GM20000 (cell line): ENCODE data around the gene HS3ST6.
A peak's percentile ranks its signal among the peaks of the same experiment; 100 is the strongest.
"Not testable (repeated sequence)": the region's sequence is repeated elsewhere in the genome, so short reads cannot be mapped to it uniquely, and the experiment has no call there.

Experiments used
- DNase-seq: peaks from one replicate; pipeline ENCODE4 v3.0.0; 2012; ENCODE audit warnings: low spot score
- TF ChIP-seq, protein P1 (sequence below): IDR thresholded peaks from 2 replicates; pipeline ENCODE4 v1.5.1; 2012; ENCODE audit warnings: mild to moderate bottlenecking, control low read depth; ENCODE audit errors: extremely low read depth, missing control alignments

The HS3ST6 gene

DNA sequence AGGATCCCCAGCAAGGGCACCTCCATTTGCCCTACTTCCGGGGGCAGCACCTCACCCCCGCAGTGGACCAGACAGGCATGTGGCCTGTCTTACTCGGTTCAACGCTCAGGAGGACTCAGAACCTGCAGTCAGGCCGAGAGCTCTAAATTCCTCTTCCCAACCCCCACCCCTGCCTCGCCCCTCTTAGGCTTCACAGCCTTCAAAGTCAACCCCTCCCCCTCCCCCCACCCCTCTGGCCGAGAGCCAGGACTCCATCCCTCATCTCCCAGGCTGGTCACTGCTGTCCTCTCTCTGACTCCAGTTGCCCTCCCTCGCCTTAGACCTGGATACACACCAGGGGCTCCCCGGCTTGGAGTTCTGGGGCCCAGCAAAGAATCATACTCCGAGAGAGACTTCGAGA, 8.1 kb upstream of the HS3ST6 start:
- TF ChIP-seq, protein P1, sequence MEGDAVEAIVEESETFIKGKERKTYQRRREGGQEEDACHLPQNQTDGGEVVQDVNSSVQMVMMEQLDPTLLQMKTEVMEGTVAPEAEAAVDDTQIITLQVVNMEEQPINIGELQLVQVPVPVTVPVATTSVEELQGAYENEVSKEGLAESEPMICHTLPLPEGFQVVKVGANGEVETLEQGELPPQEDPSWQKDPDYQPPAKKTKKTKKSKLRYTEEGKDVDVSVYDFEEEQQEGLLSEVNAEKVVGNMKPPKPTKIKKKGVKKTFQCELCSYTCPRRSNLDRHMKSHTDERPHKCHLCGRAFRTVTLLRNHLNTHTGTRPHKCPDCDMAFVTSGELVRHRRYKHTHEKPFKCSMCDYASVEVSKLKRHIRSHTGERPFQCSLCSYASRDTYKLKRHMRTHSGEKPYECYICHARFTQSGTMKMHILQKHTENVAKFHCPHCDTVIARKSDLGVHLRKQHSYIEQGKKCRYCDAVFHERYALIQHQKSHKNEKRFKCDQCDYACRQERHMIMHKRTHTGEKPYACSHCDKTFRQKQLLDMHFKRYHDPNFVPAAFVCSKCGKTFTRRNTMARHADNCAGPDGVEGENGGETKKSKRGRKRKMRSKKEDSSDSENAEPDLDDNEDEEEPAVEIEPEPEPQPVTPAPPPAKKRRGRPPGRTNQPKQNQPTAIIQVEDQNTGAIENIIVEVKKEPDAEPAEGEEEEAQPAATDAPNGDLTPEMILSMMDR = no peak
- no peak for DNase-seq

DNA sequence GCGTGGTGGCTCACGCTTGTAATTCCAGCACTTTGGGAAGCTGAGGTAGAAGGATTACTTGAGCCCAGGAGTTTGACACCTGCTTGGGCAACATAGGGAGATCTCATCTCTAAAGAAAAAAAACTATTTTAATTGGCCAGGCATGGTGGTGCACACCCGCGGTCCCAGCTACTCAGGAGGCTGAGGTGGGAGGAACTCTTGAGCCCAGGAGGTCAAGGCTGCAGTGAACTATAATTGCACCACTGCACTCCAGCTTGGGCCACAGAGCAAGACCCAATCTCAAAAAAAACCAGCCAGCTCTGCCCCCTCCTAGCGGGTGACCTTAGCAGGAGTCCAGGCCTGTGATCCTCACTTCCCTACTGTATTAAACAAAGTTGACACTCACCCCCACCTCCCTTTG, 5.9 kb upstream of the HS3ST6 start:
- DNase-seq = no peak
- TF ChIP-seq, protein P1 = no peak

DNA sequence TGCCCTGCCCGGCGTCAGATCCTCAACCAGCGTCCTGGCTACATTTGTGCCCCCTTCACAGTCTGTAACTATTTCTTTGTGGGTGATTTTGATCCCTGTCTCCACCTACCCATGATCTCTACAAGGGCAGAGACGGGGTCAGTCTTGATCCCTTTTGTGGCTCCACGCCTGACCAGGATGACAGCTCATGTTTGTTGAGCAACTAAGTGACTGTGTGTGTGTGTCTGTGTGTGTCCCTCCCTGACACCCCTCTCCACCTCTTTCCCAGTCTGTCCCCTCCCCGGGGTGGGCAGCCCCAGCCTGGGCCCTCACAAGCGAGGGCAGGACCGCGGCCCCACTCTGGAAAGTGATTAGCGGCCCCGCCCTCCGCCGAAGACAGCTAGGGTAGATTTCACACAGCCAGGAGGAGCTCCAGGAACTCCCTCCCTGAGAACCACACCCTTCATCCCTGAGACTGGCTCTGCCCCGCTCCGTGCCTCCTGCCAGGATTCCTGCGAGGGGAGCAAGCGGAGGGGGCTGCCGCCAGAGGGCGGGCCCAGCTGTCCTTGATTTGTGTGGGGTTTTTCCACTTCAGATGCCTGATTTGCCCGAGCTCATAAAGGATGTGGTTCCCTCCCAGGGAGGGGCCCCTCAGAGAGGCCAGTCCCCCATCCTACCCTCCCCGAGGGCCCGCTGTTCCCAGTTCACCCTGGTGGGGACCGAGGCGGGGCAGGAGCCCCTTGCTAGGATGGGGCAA, 5.3 kb upstream of the HS3ST6 start:
- TF ChIP-seq, protein P1 = no peak
- no peak for DNase-seq

DNA sequence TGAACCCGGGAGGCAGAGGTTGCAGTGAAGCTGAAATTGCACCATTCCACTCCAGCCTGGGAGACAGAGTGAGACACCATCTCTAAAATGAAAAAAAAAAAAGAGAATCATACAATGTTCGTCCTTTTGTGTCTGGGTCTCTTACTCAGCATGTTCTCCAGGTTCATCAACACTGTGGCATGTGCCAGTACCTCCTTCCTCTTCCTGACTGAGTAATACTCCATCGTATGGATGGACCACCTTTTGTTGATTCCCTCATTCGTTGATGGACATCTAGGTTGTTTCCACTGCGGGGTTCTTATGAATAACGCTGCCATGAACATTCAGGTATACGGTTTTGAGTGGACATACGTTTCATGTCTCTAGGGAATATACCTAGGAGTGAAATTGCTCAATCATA, 4.1 kb upstream of the HS3ST6 start:
- DNase-seq = no peak
- TF ChIP-seq, protein P1 = no peak

DNA sequence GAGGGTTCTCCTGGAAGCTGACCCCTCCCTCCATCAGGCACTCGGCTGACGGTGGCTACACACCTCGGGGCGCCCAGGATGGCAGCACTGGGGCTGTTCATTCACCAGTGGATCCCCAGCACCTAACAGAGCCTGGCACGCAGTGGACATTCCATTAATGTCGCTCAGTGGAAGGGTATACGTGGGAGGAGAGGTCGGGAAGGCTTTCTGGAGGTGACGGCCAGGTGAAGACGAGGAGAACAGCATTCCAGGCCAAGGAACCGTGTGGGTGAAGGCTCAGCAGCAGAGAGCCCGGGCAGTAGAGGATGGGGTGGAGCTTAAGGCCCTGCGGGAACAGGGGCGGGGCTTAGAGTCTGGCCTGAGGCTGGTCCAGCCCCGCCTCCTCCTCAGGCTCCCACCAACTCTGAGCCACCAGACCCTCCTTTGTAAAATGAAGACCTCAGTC, 2.5 kb upstream of the HS3ST6 start:
- peak; percentile 50 for DNase-seq
- TF ChIP-seq, protein P1 = no peak

DNA sequence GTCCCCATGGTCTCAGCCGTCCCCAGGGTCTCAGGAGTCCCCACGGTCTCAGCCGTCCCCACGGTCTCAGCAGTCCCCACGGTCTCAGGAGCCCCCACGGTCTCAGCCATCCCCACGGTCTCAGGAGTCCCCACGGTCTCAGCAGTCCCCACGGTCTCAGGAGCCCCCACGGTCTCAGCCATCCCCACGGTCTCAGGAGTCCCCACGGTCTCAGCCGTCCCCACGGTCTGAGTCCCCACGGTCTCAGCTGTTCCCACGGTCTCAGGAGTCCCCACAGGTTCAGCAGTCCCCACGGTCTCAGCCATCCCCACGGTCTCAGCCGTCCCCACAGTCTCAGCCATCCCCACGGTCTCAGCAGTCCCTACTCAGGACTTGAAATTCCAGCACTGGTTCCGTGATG, 1.9 kb upstream of the HS3ST6 start:
- DNase-seq = not testable (repeated sequence)

DNA sequence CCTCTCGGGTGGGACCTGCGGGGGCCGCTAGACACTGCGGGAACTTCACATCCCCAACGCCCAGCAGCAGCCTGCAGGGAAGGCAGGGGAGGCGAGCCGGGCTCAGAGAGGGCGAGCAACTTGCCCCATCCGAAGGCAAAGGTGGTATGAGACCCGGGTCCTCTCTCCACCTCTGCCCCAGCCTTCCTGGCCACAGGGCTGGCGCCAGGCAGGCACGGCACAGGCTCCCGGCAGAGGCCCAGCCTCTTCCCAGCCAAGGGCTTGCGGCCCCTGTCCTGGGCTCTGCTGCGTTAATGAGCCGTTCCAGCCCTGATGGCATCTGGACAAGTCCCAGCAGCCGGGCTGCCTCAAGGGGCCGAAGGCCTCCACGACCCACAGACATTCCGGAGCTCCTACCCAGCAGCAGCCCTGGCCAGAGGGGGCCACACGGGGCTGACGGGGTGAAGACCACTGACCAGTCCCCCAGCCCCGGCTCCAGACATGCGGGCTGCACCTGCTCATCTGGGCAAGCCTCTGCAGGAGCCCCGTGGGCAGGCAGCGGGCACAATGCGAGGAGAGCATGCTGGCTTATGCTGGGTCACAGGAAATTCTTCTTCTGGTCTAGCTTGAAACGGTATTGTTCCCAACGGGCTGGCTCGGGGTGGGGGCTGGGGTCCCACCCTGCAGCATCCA, 1.2 kb upstream of the HS3ST6 start:
- TF ChIP-seq, protein P1 = no peak
- DNase-seq = no peak
